Large intestine (tissue), 1 donor: ENCODE results near the gene PDCD10. TPM values are rescaled to one million over a fixed set of nuclear protein-coding genes. Genes with fewer than 3 reads are reported as not detected.

Experiments
- polyA plus RNA-seq: library from polyadenylated mRNA; unstranded; fragments of 120-200 nt; gene quantifications from one replicate; pipeline ENCODE4 v1.2.1, GENCODE V29; 2013

Gene PDCD10
- polyA plus RNA-seq, 1 donor = 49.8 TPM

Other genes with a start within 250 kb of the PDCD10 start
- 0.13 TPM for gene WDR49, start 81.0 kb downstream of the PDCD10 start, polyA plus RNA-seq
- gene SERPINI1, start 829 bp upstream of the PDCD10 start, polyA plus RNA-seq = 4.7 TPM